ENCODE results near the gene FAM3A. TPM values are rescaled to one million over a fixed set of nuclear protein-coding genes. Genes with fewer than 3 reads are reported as not detected.
A peak's percentile ranks its signal among the peaks of the same experiment; 100 is the strongest.

FAM3A gene
- total RNA-seq, 2 experiments from 2014 or later: 16.4 to 21.9 TPM

DNA sequence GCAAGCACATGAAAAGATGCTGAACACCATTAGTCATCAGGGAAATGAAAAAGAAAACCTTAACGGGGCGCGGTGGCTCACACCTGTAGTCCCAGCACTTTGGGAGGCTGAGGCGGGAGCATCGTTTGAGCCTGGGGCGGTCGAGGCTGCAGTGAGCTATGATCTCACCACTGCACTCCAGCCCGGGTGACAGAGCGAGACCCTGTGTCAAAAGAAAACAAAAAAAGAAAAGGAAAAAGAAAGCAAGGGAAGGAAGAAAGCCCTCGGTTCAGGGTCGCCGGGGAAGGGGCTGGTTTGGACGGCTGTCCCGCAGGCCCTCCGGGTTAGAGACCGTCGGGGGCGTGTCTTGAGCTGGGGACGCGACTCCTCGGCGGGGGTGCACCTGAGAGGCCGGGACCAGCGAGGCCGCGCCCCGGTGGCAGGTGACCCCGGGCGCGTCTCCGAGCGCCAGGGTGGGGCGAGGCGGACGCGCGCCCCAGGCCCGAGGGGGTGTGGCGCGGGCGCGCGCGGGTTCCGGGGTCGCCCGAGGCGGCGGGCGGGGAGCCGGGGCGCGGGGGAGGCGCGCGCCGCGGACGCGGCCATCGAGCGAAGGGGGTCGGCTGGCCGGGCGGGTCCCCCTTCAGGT is 58.4 kb downstream of the FAM3A start:
- H2AFZ ChIP-seq (ENCODE audit: low read length): peak overlapping the region; percentile 61; the same call in 1 of the 2 replicates
- BruUV-seq (replicated peaks): no TSS peak
- peak overlapping the region; percentile 64 for H3K4me2 ChIP-seq (ENCODE audit: low read length)
- H3K9me2 ChIP-seq (ENCODE audit: insufficient read depth, low read length): no peaks in the 10 kb centered on the region
- H3K9me3 ChIP-seq (ENCODE audit: low read length): no peaks in the 10 kb centered on the region
- no peaks in the 10 kb centered on the region for H4K20me1 ChIP-seq (ENCODE audit: insufficient read depth, low read length)
- intact Hi-C loops (cut with micrococcal nuclease; ENCODE audit: unreplicated experiment): no loop called here
- no peak for TF ChIP-seq EZH2phosphoT487 (IDR thresholded peaks at IDR 0.05; ENCODE audit: borderline replicate concordance, low read depth, low read length)
- TF ChIP-seq CTCF (conservative IDR thresholded peaks at IDR 0.05; ENCODE audit: low read length): no peak
- no peaks in the 10 kb centered on the region for H3K36me3 ChIP-seq (ENCODE audit: insufficient read depth, low read length)
- H3K27ac ChIP-seq (ENCODE audit: low read depth, low read length, poor library complexity, severe bottlenecking): no peak overlapping the region
- H3K4me1 ChIP-seq (ENCODE audit: insufficient read depth, low read length, poor library complexity, severe bottlenecking): peaks cover 9% of the 10 kb centered on the region
- H3K79me2 ChIP-seq (ENCODE audit: insufficient read depth, low read depth, low read length): no peaks in the 10 kb centered on the region
- peak; percentile 60 for DNase-seq (ENCODE audit: low spot score)
- ChIA-PET CTCF (ENCODE audit: unreplicated experiment) (no interaction called here), POLR2A (interaction anchor here (0.7 kb wide), 1 partner anchor 24 kb away, joined by 3 read pairs; no protein-coding TSS in a partner anchor)
- peak overlapping the region; percentile 61 for H3K4me3 ChIP-seq (ENCODE audit: low read depth, low read length, poor library complexity, severe bottlenecking)

Small RNA genes within 50 kb of the gene (small RNA-seq; reads per million reads assigned to genes)
- gene RN7SL697P: not detected

Other genes starting within 250 kb of the FAM3A start
- gene TEX28, start 221.1 kb downstream of the FAM3A start, total RNA-seq (2014; rRNA removed; shearing (Covaris generic)): not detected in 2 replicates
- not detected in 2 replicates for gene TEX28, start 221.1 kb downstream of the FAM3A start, total RNA-seq (2022)
- 0.06 TPM in 1 of 2 replicates, not detected in the other for gene TKTL1, start 220.4 kb downstream of the FAM3A start, total RNA-seq (2014; rRNA removed; shearing (Covaris generic))
- 0.78 TPM in 1 of 2 replicates, not detected in the other for gene TKTL1, start 220.4 kb downstream of the FAM3A start, total RNA-seq (2022)
- 78.8 and 91.2 TPM in 2 replicates for gene FLNA, start 141.6 kb downstream of the FAM3A start, total RNA-seq (2014; rRNA removed; shearing (Covaris generic))
- gene FLNA, start 141.6 kb downstream of the FAM3A start, total RNA-seq (2022): 96.9 and 97.7 TPM in 2 replicates
- 25.3 and 35.4 TPM in 2 replicates for gene EMD, start 136.9 kb downstream of the FAM3A start, total RNA-seq (2014; rRNA removed; shearing (Covaris generic))
- gene EMD, start 136.9 kb downstream of the FAM3A start, total RNA-seq (2022): 64.1 and 64.6 TPM in 2 replicates
- gene RPL10, start 117.9 kb downstream of the FAM3A start, total RNA-seq (2014; rRNA removed; shearing (Covaris generic)): 4,261 and 4,291 TPM in 2 replicates
- gene RPL10, start 117.9 kb downstream of the FAM3A start, total RNA-seq (2022): 2,447 and 2,466 TPM in 2 replicates
- 13.4 and 23.1 TPM in 2 replicates for gene DNASE1L1, start 107.0 kb downstream of the FAM3A start, total RNA-seq (2014; rRNA removed; shearing (Covaris generic))
- gene DNASE1L1, start 107.0 kb downstream of the FAM3A start, total RNA-seq (2022): 21.5 and 30.1 TPM in 2 replicates
- gene TAFAZZIN, start 104.7 kb downstream of the FAM3A start, total RNA-seq (2014; rRNA removed; shearing (Covaris generic)): 74.2 and 94.5 TPM in 2 replicates
- gene TAFAZZIN, start 104.7 kb downstream of the FAM3A start, total RNA-seq (2022): 85.3 and 104 TPM in 2 replicates
- gene ATP6AP1, start 87.6 kb downstream of the FAM3A start, total RNA-seq (2014; rRNA removed; shearing (Covaris generic)): 22.2 and 26.4 TPM in 2 replicates
- 37.4 and 39.5 TPM in 2 replicates for gene ATP6AP1, start 87.6 kb downstream of the FAM3A start, total RNA-seq (2022)
- gene GDI1, start 79.1 kb downstream of the FAM3A start, total RNA-seq (2014; rRNA removed; shearing (Covaris generic)): 101 and 103 TPM in 2 replicates
- 76.6 and 93.6 TPM in 2 replicates for gene GDI1, start 79.1 kb downstream of the FAM3A start, total RNA-seq (2022)
- 28.1 and 30.8 TPM in 2 replicates for gene FAM50A, start 72.1 kb downstream of the FAM3A start, total RNA-seq (2014; rRNA removed; shearing (Covaris generic))
- gene FAM50A, start 72.1 kb downstream of the FAM3A start, total RNA-seq (2022): 49.0 and 55.1 TPM in 2 replicates
- gene PLXNA3, start 58.0 kb downstream of the FAM3A start, total RNA-seq (2014; rRNA removed; shearing (Covaris generic)): 0.28 and 5.6 TPM in 2 replicates
- 5.2 and 8.0 TPM in 2 replicates for gene PLXNA3, start 58.0 kb downstream of the FAM3A start, total RNA-seq (2022)
- gene LAGE3, start 37.0 kb downstream of the FAM3A start, total RNA-seq (2014; rRNA removed; shearing (Covaris generic)): 53.2 and 70.1 TPM in 2 replicates
- gene LAGE3, start 37.0 kb downstream of the FAM3A start, total RNA-seq (2022): 31.3 and 40.6 TPM in 2 replicates
- 76.0 and 89.9 TPM in 2 replicates for gene UBL4A, start 29.6 kb downstream of the FAM3A start, total RNA-seq (2014; rRNA removed; shearing (Covaris generic))
- gene UBL4A, start 29.6 kb downstream of the FAM3A start, total RNA-seq (2022): 49.4 and 49.7 TPM in 2 replicates
- 12.4 and 14.1 TPM in 2 replicates for gene SLC10A3, start 25.6 kb downstream of the FAM3A start, total RNA-seq (2014; rRNA removed; shearing (Covaris generic))
- gene SLC10A3, start 25.6 kb downstream of the FAM3A start, total RNA-seq (2022): 12.7 and 15.6 TPM in 2 replicates
- gene G6PD, start 30.6 kb upstream of the FAM3A start, total RNA-seq (2014; rRNA removed; shearing (Covaris generic)): 21.6 and 26.1 TPM in 2 replicates
- gene G6PD, start 30.6 kb upstream of the FAM3A start, total RNA-seq (2022): 40.9 and 47.1 TPM in 2 replicates
- gene IKBKG, start 31.4 kb upstream of the FAM3A start, total RNA-seq (2014; rRNA removed; shearing (Covaris generic)): 9.9 and 14.3 TPM in 2 replicates
- 31.6 and 34.4 TPM in 2 replicates for gene IKBKG, start 31.4 kb upstream of the FAM3A start, total RNA-seq (2022)
- 0.36 TPM in 1 of 2 replicates, not detected in the other for gene CTAG1A, start 68.9 kb upstream of the FAM3A start, total RNA-seq (2014; rRNA removed; shearing (Covaris generic))
- not detected in 2 replicates for gene CTAG1A, start 68.9 kb upstream of the FAM3A start, total RNA-seq (2022)
- gene CTAG1B, start 103.0 kb upstream of the FAM3A start, total RNA-seq (2014; rRNA removed; shearing (Covaris generic)): not detected in 2 replicates
- gene CTAG1B, start 103.0 kb upstream of the FAM3A start, total RNA-seq (2022): not detected in 2 replicates
- not detected in 2 replicates for gene CTAG2, start 137.3 kb upstream of the FAM3A start, total RNA-seq (2014; rRNA removed; shearing (Covaris generic))
- not detected in 2 replicates for gene CTAG2, start 137.3 kb upstream of the FAM3A start, total RNA-seq (2022)
- 0.09 TPM in 1 of 2 replicates, not detected in the other for gene GAB3, start 234.8 kb upstream of the FAM3A start, total RNA-seq (2014; rRNA removed; shearing (Covaris generic))
- gene GAB3, start 234.8 kb upstream of the FAM3A start, total RNA-seq (2022): 0.38 and 0.53 TPM in 2 replicates
- 67.7 and 93.3 TPM in 2 replicates for gene DKC1, start 246.6 kb upstream of the FAM3A start, total RNA-seq (2014; rRNA removed; shearing (Covaris generic))
- 134 and 138 TPM in 2 replicates for gene DKC1, start 246.6 kb upstream of the FAM3A start, total RNA-seq (2022)